Measurements from ENCODE around the gene OSBPL1A. TPM values are rescaled to one million over a fixed set of nuclear protein-coding genes. Genes with fewer than 3 reads are reported as not detected.

OSBPL1A gene
- total and polyA plus RNA-seq, 2 of the 8 experiments (the other 6 are each of a cell fraction or from before 2014, with no cell fraction given) = 53.2 to 74.9 TPM

- POLR2A ChIA-PET (ENCODE audit: partially characterized antibody) = interaction anchor here (1.2 kb wide), 1 partner anchor 10 kb away, joined by 3 read pairs; no protein-coding TSS in a partner anchor
Measured at GRCh38 chr18:24366328-24366727, 31.3 kb downstream of the OSBPL1A start.

More at GRCh38 chr18:24366328-24366727, 31.3 kb downstream of the OSBPL1A start:
- Histone ChIP-seq H3K4me2 (ENCODE audit: insufficient read depth in 1 of 2, low read depth in 2 of 2, low read length in 2 of 2) (no peak overlapping the region), H3K9ac (replicated peaks in 1 of 4; ENCODE audit: extremely low read depth in 1 of 4, low read depth in 3 of 4, low read length in 3 of 4) (no peak overlapping the region), H2BK5ac (ENCODE audit: low read depth, low read length) (no peak overlapping the region), H3K56ac (replicated peaks; ENCODE audit: insufficient read length, low read depth, low read length) (no peak overlapping the region), H4K8ac (ENCODE audit: extremely low read depth, insufficient read depth, low read length) (no peak overlapping the region), H3K79me2 (ENCODE audit: control insufficient read depth in 1 of 2, insufficient read depth in 2 of 2, low read length in 2 of 2) (peaks cover 0 to 7% of the 10 kb centered on the region in 2 experiments; a peak in 1 of 4 replicates), H3K79me1 (ENCODE audit: low read depth, low read length) (peaks cover 2% of the 10 kb centered on the region; the same call in 1 of the 2 replicates), H2BK15ac (ENCODE audit: low read length) (no peak overlapping the region), H2BK120ac (replicated peaks; ENCODE audit: low read depth, low read length) (no peak overlapping the region), H2BK12ac (ENCODE audit: low read depth, low read length) (no peak overlapping the region), H3K23ac (ENCODE audit: insufficient read length) (no peak overlapping the region), H4K5ac (ENCODE audit: insufficient read length, low read depth, low read length) (no peak overlapping the region), H3K4me1 (replicated peaks in 1 of 4; ENCODE audit: control insufficient read depth in 3 of 4, insufficient read depth in 4 of 4, low read length in 3 of 4) (0 out of 7 replicates have a peak, but pooled peaks cover 0 to 2% (median 0%) of the 10 kb centered on the region in 4 experiments), H3K4ac (replicated peaks; ENCODE audit: insufficient read length, low read depth, low read length) (no peak overlapping the region), H3K23me2 (ENCODE audit: low read depth, low read length) (no peaks in the 10 kb centered on the region), H3K14ac (ENCODE audit: insufficient read length) (no peak overlapping the region), H3K18ac (ENCODE audit: extremely low read depth, low read length) (no peak overlapping the region), H2AK5ac (ENCODE audit: low read depth, low read length) (no peak overlapping the region), H3K36me3 (ENCODE audit: control insufficient read depth in 2 of 4, insufficient read depth in 4 of 4, low read length in 3 of 4) (peaks cover 9 to 35% (median 28%) of the 10 kb centered on the region in 4 experiments), H2BK20ac (ENCODE audit: low read length) (no peak overlapping the region), H3K4me3 (ENCODE audit: extremely low read depth in 1 of 4, insufficient read depth in 2 of 4, low read depth in 3 of 4, low read length in 4 of 4) (no peak overlapping the region), H3K9me3 (ENCODE audit: insufficient read depth in 2 of 2, low read depth in 1 of 2, low read length in 1 of 2) (no peaks in the 10 kb centered on the region), H3K27ac (ENCODE audit: low read depth, low read length) (no peak overlapping the region), H3K27me3 (replicated peaks in 1 of 4; ENCODE audit: control insufficient read depth in 3 of 4, extremely low read depth in 1 of 4, insufficient read depth in 3 of 4, low read length in 3 of 4) (no peaks in the 10 kb centered on the region), H4K91ac (replicated peaks; ENCODE audit: insufficient read length, low read length) (no peak overlapping the region), H4K20me1 (replicated peaks in 1 of 2; ENCODE audit: control insufficient read depth in 1 of 2, insufficient read depth in 2 of 2, low read length in 2 of 2) (peaks cover 1 to 3% of the 10 kb centered on the region in 2 experiments), H2AFZ (ENCODE audit: low read length) (no peak overlapping the region)
- DNase-seq (ENCODE audit: low read depth in 1 of 2, low spot score in 2 of 2) (no peak), FAIRE-seq (no peak)
- CTCF ChIA-PET (ENCODE audit: partially characterized antibody) = interaction anchor here (0.6 to 1.7 kb wide), 2 partner anchors 32 to 47 kb away, joined by 3 to 7 read pairs; no protein-coding TSS in a partner anchor
- 93% methylated on average over 3 of the region's 3 CpGs; no CpG with 5 or more reads in 1 of the 2 experiments for WGBS, 2 experiments (ENCODE audit: extremely low coverage in 1 of 2, insufficient coverage in 1 of 2, insufficient read length in 1 of 2, insufficient replicate concordance in 2 of 2, low coverage in 1 of 2, low lambda C conversion rate in 2 of 2, missing lambda C conversion rate in 1 of 2)
- TF ChIP-seq BCL11A (IDR thresholded peaks at IDR 0.05; ENCODE audit: low read depth in 2 of 2, low read length in 2 of 2) (no peak), GTF2F1 (IDR thresholded peaks at IDR 0.05; ENCODE audit: borderline replicate concordance, low read depth, low read length) (no peak), SIRT6 (IDR thresholded peaks at IDR 0.05; ENCODE audit: low read length) (no peak), SAP30 (IDR thresholded peaks at IDR 0.05; ENCODE audit: insufficient read depth, insufficient replicate concordance, low read length) (no peak)
- TF ChIP-seq, protein P1, sequence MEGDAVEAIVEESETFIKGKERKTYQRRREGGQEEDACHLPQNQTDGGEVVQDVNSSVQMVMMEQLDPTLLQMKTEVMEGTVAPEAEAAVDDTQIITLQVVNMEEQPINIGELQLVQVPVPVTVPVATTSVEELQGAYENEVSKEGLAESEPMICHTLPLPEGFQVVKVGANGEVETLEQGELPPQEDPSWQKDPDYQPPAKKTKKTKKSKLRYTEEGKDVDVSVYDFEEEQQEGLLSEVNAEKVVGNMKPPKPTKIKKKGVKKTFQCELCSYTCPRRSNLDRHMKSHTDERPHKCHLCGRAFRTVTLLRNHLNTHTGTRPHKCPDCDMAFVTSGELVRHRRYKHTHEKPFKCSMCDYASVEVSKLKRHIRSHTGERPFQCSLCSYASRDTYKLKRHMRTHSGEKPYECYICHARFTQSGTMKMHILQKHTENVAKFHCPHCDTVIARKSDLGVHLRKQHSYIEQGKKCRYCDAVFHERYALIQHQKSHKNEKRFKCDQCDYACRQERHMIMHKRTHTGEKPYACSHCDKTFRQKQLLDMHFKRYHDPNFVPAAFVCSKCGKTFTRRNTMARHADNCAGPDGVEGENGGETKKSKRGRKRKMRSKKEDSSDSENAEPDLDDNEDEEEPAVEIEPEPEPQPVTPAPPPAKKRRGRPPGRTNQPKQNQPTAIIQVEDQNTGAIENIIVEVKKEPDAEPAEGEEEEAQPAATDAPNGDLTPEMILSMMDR (IDR thresholded peaks at IDR 0.05; ENCODE audit: control extremely low read depth in 1 of 3, insufficient read depth in 1 of 3, low read depth in 1 of 3, low read length in 3 of 3) = no peak
